HG02970 (cell line): Measurements from ENCODE around the gene CYP46A1.
"Not testable (repeated sequence)": the region's sequence is repeated elsewhere in the genome, so short reads cannot be mapped to it uniquely, and the experiment has no call there.

ENCODE experiments used
- ATAC-seq: cut with Tn5 transposase; IDR thresholded peaks from one replicate; pipeline ENCODE4 v1.9.1; 2021; ENCODE audit warnings: mild to moderate bottlenecking, moderate library complexity, moderate number of reproducible peaks; ENCODE audit not compliant: unreplicated experiment, low FRiP score

Gene CYP46A1

DNA sequence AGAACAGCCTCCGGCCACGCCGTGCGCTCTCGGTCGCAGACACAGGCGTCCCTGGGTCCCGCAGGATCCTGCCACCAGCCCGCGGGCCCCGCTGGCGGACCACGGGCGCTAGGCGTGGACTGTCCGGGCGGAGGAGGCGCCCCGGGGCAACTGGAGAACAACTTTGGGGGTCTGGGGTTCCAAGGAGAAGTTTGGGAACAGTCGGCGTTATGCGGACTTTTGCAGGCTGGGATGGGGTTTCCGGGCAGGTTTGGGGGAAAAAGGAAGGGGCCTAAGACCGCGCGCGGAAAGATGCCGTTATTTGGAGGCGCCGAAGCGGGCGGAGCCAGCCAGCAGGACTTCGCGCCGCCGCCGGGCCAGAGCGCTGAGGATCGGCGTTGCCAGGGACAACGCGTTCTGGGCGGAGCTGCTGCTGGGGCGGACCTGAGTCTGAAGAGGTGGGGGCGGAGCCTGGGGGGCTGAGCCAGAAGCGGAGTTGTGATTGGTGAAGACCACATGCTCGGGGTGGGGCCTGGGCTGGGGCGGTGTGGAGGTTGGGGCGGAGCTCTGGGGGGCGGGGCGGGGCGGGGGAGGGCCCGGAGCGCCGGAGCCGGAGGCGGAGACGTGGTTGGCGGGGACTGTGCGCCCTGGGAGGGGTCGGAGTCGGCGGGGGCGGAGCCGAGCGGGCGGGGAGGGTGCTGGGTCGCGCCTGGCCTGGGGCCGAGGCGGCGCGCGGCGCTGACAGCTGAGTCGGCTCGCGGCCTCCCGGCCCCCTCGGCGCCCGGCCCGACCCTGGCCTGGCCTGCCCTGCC lies at the start of gene CYP46A1:
CYP46A1 (plus strand) TSS at position 680 of the 791 bp plus-strand sequence. CDS start 120 bp downstream, outside the sequence.
- peak; percentile 95 for ATAC-seq

DNA sequence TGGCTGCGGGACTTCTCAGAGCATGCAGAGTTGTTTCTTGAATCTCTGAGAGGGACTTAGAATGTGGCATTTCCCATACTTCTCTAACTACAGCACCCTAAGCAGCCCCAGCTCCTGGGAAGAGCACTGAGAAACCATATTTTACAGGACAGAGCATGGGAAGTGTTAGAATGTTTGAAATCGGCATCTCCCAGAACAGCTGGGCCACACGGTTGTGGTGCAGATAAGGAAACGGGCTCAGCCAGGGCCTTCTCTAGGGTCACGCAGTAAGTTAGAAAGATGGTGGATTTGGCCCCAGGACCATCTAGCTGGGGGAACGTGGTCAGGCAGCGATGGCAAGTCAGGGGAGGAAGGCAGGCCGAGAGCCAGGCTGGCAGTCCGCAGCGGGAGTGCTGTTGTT lies 49.7 kb upstream of the CYP46A1 start:
- ATAC-seq: no peak

DNA sequence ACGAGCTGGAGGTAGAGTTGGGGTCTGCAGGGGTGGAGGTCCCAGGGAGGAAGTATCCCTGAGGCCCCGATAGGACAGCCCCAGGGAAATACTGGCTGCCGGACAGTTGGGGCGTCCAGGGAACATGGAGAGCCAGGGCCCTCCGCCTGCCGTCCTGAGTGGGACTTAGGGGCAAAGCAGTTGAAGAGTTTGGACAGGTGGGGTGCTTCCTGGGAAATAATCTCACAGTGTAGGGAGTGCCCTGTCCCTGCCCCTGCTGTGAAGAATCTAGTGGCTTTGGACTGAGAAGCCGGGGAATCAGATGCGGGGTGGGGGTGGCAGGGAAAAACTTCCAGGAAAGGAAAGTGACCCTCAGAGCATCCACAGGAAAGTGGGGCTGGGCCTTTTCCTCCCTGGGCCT lies 49.0 kb upstream of the CYP46A1 start:
- ATAC-seq: no peak

DNA sequence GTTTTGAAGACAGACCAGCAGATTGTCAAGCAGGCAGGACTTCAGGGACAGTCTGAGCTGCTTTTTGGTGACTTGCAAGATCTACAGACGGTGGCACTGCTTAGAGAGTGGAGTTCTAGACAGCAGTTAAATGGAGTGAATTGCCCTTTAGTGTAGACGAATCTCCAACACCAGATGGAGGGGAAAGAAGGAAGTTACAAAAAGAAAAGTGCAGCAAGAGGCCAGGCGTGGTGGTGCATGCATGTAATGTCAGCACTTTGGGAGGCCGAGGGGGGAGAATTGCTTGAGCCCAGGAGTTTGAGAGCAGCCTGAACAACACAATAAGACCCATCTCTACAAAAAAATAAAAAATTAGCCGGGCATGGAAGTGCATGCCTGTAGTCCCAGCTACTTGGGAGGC lies 47.6 kb upstream of the CYP46A1 start:
- no peak for ATAC-seq

DNA sequence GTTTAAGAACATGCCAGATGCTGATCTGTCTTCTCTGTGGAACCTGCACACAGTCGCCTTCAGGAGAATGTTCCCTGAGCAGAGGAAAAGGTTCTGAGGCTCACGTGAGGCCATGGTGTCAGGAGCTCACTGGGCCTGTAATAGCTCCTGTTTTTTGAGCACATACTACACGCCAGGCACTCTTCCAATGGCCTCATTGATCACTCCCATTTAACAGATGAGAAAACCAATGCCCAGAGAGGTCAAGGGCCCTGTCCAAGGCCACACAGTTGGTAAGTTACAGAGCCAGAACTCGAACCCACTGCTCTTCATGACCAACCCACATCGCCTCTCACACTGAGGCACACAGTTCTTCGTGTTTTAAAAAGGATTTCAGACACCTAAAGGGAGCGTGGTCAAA lies 46.5 kb upstream of the CYP46A1 start:
- no peak for ATAC-seq

DNA sequence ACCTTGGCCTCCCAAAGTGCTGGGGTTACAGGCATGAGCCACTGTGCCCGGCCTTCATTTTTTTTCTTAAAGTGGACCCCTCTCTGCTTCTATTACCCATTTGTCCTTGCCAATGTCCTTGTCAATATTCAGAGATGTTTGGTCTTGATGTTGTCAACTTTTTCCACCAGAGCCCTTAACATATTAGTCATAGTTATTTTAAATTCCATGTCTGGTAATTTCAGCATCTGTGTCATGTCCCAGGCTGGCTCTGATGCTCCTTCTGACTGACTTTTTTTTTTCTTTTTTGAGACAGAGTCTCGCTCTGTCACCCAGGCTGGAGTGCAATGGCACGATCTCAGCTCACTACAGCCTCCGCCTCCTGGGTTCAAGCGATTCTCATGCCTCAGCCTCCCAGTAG lies 41.3 kb upstream of the CYP46A1 start:
- not testable (repeated sequence) for ATAC-seq

DNA sequence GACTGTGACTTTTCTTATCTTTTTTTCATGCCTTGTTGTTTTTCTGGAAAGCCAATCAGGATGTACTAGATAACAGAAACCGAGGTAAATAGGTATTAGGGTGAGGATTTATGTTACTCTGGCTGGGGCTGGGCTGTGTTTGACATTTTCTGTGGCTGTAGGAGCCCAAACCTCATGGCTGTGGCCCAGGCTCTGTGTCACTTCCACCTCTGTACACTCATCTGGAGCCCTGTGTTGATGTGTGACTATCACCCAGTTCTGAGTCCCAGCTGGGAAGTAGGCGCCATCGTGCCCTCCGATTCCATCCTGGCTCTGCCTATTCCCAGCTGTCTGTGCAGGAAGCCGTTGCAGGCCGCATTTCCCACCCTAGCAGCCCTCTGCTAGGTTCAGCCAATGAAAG lies 40.8 kb upstream of the CYP46A1 start:
- no peak for ATAC-seq

DNA sequence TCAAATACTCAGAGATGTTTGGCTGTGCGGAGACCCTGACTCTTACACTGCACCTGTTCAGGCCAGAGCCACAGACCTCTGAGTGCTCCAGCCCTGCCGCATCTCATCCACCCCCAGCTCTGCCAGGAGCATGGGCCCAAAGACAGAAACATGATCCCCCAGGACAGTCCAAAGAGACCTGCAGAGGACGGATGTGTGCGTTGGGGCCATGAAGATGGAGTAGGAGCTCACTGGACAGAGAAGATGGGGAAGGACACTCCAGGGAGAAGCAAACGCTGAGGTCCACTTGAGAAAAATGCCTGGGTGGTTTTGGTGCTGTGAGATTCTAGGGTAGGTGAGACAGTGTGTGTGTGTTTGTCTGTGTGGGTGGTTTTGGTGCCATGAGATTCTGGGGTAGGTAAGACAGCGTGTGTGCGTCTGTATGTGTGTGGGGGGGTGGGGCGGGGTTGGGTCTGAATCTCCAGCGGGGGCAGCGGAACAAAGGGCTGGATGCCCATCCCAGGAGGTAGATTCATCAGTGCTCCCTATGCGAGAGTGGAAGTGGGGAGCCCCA lies 40.0 kb upstream of the CYP46A1 start:
- ATAC-seq: no peak

DNA sequence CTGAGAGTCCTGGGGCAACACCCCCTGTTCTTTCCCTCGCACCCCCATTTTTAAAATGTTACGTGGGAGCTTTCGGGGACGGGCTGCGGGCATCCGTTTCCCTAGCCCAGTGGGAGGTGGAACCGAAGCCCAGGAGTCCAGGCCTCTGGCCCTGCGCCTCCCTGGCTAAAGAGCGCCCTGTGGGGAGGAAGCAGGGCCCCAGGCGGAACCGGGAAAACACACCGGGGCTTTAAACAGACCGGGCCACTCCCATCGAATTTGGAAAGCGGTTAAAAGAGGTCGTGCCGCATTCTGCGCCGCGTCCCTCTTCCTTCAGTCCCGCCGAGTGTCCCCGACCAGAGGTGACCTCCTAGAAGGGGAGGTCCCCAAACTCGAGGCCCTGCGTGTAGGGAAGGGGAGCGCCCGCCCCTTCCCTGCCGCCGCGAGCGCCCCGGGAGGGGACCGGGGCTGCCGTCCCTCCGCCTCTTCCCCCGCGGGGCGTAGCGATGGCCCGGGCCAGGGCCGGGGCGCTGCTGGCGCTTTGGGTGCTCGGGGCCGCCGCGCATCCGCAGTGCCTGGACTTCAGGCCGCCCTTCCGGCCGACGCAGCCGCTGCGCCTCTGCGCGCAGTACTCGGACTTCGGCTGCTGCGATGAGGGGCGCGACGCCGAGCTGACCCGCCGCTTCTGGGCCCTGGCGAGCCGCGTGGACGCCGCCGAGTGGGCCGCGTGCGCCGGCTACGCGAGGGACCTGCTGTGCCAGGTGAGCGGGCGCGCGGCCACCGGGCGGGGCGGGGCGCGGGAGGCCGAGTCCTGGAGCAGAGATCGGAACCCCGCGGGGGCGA lies 39.2 kb upstream of the CYP46A1 start, which contains the start of gene HHIPL1:
HHIPL1 (plus strand) TSS at position 407 of the 822 bp plus-strand sequence; CDS start at position 486, 79 bp downstream.
- no peak for ATAC-seq

DNA sequence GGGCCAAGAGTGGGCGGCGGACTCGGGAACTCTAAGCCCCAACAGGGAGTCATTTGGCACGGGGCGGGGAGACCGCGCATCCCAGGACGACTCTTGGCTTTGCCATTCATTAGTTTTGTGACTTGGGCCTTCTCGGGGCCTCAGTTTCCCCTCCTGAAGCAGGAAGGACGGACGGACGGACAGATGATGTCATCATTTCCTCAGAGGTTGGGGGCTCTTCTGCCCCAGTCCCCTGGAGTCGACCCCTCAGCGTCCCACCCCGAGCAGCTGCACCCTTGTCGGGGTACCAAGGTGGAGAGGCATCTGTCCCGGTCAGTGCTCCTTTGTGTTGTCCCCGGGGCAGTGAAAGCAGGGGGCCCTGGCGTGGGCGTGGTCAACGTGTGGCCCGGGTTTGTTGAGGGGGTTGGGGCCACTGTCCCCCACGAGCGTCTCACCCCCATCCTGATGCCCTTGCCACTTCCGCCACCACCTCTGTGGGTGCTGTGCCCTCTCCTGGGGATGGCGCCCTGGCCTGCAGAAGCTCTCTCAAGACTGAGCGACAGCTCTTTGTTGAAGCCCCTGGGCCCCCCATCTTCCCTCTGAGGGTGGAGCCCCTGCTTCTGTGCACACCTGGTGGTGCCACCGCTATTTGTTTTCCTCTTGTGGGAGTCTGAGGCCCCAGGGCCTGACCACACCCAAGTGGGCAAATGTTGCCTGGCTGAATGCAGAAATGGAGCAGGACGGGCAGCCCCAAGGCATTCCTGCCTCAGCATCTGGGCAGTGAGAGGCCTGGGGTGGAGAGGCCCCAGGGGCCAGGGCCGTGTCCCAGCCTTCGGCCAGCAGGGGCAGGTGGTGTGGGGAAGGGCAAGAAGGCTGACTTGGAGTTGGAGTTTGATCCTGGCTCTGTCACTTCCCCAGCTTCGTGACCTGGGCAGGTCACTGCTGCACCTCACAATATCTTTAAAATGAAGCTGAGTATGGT lies 38.3 kb upstream of the CYP46A1 start:
- no peak for ATAC-seq

DNA sequence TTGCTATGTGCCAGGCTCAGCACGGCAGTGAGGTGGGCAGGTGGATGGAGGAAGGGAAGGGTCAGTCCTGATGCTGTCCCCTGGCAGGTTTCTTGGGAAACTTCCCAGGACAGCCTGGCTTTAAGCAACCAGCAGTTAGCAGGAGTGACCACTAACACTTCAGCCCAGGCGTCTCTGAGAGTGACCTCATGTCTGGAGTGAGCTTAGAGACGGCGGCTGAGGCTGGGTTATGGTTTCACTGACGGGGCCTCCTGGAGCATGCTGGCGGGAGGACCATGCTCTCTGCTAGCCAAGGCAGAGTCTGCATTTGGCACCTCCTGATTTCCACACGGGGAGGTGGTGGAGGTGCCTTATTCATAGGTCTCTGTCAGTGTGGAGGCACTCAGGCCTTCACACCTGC lies 36.7 kb upstream of the CYP46A1 start:
- no peak for ATAC-seq

DNA sequence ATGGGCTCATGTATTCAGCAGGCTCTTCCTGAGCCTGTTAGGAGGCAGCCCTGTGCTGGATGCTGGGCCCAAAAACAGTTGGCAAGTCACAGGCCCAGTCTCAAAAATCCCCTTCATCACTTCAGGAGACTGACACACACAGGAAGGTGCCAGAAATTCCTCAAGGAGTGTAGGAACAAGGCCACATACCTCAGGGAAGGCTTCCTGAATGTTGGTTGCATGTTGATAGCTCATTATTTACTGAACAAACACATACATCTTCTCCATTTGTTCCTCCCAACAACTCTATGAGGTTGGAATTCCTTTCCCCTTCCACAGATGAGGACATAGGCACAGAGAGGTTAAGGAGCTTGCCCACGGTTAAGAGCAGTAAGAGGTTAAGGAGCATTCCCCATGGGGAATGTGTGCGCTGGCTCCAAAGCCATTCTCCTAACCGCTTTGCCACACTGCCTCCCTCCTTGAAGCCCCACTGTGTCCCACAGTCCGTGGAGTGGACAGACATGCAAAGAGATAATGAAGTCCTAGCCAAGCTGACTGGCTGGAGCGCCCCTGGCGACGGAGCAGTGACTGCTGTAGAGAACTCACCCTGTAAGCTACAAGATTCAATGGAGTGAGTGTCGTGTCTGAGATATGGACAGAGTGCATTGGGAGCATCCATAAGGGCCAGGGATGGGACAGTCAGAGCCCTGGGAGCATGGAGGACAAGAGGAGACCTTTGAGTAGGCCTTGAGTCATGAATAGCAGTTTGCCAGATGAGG lies 35.9 kb upstream of the CYP46A1 start:
- ATAC-seq: no peak

DNA sequence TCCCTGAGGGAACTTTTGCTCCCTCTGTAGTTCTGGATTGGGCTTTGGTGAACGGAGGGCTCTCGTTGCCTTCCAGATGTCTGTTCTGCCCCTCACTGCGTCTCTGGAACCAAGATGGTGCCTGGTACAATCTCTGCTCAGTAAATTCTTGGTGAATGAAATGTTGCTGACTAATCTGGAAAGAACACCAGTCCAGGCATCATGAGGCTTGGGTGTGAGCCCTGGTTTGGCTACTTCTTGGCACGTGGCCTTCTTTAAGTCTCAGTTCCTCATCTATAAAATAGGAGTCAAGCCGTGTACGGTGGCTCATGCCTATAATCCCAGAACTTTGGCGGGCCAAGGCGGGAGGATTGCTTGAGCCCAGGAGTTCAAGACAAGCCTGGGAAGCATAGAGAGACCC lies 34.9 kb upstream of the CYP46A1 start:
- ATAC-seq: no peak

DNA sequence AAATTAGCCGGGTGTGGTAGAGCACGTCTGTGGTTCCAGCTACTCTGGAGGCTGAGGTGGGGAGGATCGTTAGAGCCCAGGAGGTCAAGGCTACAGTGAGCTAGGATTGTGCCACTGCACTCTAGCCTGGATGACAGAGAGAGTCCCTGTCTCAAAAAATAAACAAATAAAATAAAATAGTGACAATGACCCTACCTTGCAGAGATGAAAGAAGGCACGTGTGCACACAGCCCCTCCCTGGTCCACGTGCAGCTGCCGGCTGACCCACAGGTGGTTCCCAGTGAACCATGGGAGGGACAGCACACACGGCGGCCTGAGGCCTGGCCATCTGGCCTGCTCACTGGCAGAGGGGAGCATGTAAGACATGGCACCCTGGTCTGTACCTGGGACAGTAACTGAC lies 34.5 kb upstream of the CYP46A1 start:
- ATAC-seq: no peak

DNA sequence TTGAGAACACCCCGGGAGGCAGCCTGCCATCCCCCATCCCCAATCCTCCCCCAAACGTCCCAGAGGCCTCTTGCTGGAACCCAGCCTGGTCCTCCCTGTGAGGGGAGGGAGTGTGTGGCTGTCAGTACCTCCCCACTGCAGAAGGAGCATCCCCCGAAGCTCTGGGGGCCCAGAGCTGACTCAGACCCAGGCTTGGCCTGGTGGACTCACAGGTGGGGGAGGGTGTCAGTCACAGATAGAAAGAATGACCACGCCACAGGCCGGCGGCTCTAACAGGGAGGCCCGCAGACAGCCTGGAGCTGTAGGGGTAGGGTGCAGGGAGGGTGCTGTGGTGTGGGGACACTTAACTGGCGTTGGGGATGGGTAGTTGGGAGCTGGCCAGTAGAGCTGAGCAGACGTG lies 33.9 kb upstream of the CYP46A1 start:
- ATAC-seq: no peak

DNA sequence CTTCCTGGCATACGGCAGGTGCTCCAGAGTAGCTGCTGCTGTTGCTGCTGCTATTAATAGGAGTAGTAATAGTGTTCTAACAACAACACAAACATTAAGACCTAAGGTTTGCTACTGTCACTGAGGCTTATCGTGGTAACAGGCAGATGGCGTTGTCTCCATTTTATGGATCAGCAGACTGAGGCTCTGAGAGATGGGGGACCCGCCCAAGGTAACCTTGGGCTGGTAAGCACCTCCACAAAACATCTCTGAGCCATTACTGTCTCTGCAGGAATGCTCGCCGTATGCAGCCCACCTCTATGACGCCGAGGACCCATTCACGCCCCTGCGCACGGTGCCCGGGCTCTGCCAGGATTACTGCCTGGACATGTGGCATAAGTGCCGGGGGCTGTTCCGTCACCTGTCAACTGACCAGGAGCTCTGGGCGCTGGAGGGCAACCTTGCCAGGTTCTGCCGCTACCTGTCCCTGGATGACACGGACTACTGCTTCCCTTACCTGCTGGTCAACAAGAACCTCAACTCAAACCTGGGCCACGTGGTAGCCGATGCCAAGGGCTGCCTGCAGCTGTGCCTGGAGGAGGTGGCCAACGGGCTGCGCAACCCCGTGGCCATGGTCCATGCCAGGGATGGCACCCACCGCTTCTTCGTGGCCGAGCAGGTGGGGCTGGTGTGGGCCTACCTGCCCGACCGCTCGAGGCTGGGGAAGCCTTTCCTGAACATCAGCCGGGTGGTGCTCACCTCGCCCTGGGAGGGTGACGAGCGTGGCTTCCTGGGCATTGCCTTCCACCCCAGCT lies 31.9 kb upstream of the CYP46A1 start:
- ATAC-seq: no peak

DNA sequence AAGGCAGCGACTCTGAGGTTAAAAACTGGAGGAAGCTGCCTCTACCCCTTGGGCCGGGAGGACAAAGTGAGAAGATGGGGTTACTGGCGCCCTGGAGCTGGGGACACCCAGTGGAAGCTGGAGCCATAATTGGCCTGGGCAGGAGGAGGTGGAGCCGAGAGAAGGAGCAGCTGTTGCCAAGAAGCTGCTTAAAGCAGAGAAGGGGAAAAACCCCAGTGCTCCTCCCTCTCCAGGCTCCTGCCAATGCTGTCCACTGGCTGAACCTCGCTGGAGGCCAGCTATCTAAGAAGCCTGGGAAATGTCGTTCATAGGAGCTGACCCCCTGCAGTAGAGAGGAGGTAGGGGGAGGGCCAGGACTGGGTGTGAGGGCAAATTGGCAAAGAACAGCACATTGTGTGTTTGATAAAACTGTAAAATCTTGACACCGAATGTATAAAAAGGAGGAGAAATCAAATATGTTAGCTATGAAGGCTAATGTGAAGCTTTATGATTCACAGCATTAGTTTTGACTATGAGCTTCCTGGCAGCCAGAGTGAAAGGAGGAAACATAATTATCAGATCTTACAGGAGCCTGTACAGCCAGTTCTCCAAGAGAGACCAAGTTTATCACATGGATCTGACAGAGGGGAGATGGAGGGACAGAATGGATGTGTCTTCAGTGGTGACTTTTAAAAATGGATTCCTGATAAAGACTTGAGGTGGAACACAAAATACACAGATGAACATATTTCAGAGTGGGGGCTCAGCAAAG lies 29.7 kb upstream of the CYP46A1 start:
- no peak for ATAC-seq

DNA sequence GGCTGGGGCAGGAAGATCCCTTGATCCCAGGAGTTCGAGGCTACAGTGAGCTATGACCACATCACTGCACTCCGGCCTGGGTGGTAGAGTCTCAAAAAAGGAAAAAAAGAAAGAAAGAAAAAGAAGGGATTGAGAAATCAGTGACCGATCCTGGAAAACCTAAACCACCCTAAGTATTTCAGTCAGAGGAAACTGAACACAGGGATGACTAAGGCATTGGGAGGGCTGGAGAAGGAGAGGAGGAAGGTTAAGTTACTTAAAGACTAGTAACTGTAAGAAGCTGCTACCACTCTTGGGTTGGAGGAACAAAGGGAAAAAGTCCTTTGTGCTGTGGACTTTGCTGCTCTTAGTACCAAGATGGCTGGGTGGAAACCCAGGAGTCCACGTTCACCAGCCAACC lies 28.6 kb upstream of the CYP46A1 start:
- ATAC-seq: no peak
